Panc1 (cell line): ENCODE data around the gene AP1B1. TPM values are rescaled to one million over a fixed set of nuclear protein-coding genes. Genes with fewer than 3 reads are reported as not detected.

Source experiments
- ATAC-seq: fragments of 200-7000 bp; cut with Tn5 transposase; 2 replicates; pipeline ENCODE4 v1.9.1; 2020; ENCODE audit warnings: mild to moderate bottlenecking, moderate library complexity
- BruUV-seq: library from RNA; stranded (reverse); fragments of 400-500 nt; replicated peaks from 2 replicates; lab custom pipeline; 2021; lab: Mats Ljungman, UMichigan
- CTCF ChIA-PET: fragments of 300-600 bp; sonication (Branson Sonifier 250); formaldehyde crosslinking; loops from one replicate; lab custom pipeline; 2022; ENCODE audit warnings: antibody characterized with exemption; lab: Charles Lee
- POLR2A ChIA-PET: fragments of 300-600 bp; sonication (Branson Sonifier 250); formaldehyde crosslinking; loops from one replicate; lab custom pipeline; 2022; ENCODE audit warnings: antibody characterized with exemption; lab: Charles Lee
- DNase-seq: peaks from one replicate; pipeline ENCODE4 v3.0.0-alpha.2; 2010; ENCODE audit warnings: low read depth, low spot score
- H3K27ac ChIP-seq: 2 replicates; pipeline ENCODE4 v1.5.1; 2011; ENCODE audit warnings: mild to moderate bottlenecking, low read length, inconsistent platforms
- H3K27me3 ChIP-seq: fragments of 200-500 bp; sonication (Bioruptor generic); 2 replicates; pipeline ENCODE4 v1.6.0; 2014; ENCODE audit warnings: low read length, inconsistent platforms; ENCODE audit not compliant: control insufficient read depth, insufficient read depth
- H3K36me3 ChIP-seq: fragments of 200-500 bp; sonication (Bioruptor generic); 2 replicates; pipeline ENCODE4 v1.5.1; 2014; ENCODE audit warnings: inconsistent platforms, mild to moderate bottlenecking, low read length, moderate library complexity; ENCODE audit not compliant: control insufficient read depth, insufficient read depth
- H3K4me1 ChIP-seq: 2 replicates; pipeline ENCODE4 v1.5.1; 2011; ENCODE audit warnings: inconsistent platforms, mild to moderate bottlenecking, low read length, moderate library complexity; ENCODE audit not compliant: control insufficient read depth, insufficient read depth
- H3K4me3 ChIP-seq, 2 experiments: 2 replicates each; pipeline ENCODE4 v1.5.1; 2011 to 2012; ENCODE audit warnings: low read depth in 2 of 2, low read length in 2 of 2, mild to moderate bottlenecking in 2 of 2, inconsistent platforms in 1 of 2, moderate library complexity in 1 of 2
- H3K9me3 ChIP-seq: fragments of 200-500 bp; sonication (Bioruptor generic); 2 replicates; pipeline ENCODE4 v1.5.1; 2014; ENCODE audit warnings: low read depth, mild to moderate bottlenecking, inconsistent platforms, low read length, moderate library complexity; ENCODE audit not compliant: control insufficient read depth, insufficient read depth
- POLR2AphosphoS5 ChIP-seq: IDR thresholded peaks from 2 replicates; pipeline ENCODE4 v1.6.1; 2012; ENCODE audit warnings: mild to moderate bottlenecking, low read depth, low read length, moderate library complexity
- SIN3A ChIP-seq: IDR thresholded peaks from 2 replicates; pipeline ENCODE4 v1.6.1; 2012; ENCODE audit warnings: low read depth, mild to moderate bottlenecking, low read length, moderate library complexity, borderline replicate concordance; ENCODE audit not compliant: insufficient read depth
- TCF7L2 ChIP-seq: IDR thresholded peaks from 2 replicates; pipeline ENCODE4 v1.6.1; 2011; ENCODE audit warnings: mild to moderate bottlenecking, low read depth, low read length, inconsistent platforms
- in situ Hi-C: cut with HindIII; loops from 2 replicates; pipeline ENCODE4 v1.10.0; 2016; ENCODE audit warnings: low sequenced_read_pairs, low pct_unique_long_range_greater_than_20kb
- intact Hi-C: fragments of 100-400 bp; cut with micrococcal nuclease; formaldehyde crosslinking; loops from one replicate; pipeline ENCODE4 v1.10.0; 2022; ENCODE audit not compliant: unreplicated experiment
- total RNA-seq: library from RNA; stranded (reverse); gene quantifications from one replicate; pipeline ENCODE4 v1.2.1, GENCODE V29; 2021; ENCODE audit not compliant: unreplicated experiment
- TF ChIP-seq, protein P1 (sequence below): fragments of 450-650 bp; IDR thresholded peaks from 2 replicates; pipeline ENCODE4 v1.5.1; 2017; ENCODE audit warnings: mild to moderate bottlenecking
- TF ChIP-seq, protein P2 (sequence below), 2 experiments: IDR thresholded peaks; 2 replicates each; pipeline ENCODE4 v1.6.1; 2011 to 2012; ENCODE audit warnings: low read depth in 2 of 2, control low read depth in 1 of 2, low read length in 1 of 2, mild to moderate bottlenecking in 1 of 2, moderate library complexity in 1 of 2; ENCODE audit not compliant: insufficient read depth in 1 of 2

AP1B1 gene
- total RNA-seq, 1 experiment from 2014 or later = 48.6 TPM

DNA sequence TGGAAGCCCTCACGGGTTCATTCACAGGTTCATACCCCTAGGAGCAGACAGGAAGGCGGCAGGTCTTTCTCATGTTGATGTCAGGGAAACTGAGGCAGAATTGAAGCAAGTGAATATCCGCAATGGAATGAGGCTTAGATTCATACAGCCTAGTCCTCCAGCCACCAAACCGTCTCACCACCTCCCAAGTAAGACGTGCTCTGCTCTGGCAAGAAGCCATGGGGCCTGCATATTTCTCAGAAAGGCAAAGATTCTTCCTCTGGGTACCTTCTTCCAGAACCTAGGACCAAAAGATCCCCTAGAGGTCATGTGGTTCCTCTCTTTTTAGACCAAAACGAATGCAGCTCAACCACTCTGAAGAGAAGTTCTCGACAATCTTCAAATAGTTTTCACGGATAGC is 1.7 kb downstream of the AP1B1 start:
- H3K27me3 ChIP-seq = no peaks in the 10 kb centered on the region
- POLR2A ChIA-PET = no interaction called here
- DNase-seq (no peak), ATAC-seq (no peak)
- no peaks in the 10 kb centered on the region for H3K9me3 ChIP-seq
- CTCF ChIA-PET = no interaction called here
- peaks cover 12% of the 10 kb centered on the region for H3K4me1 ChIP-seq
- in situ Hi-C loops = no loop called here
- H3K36me3 ChIP-seq = no peaks in the 10 kb centered on the region; the same call in 1 of the 2 replicates
- H3K4me3 ChIP-seq = no peak overlapping the region
- no peak overlapping the region for H3K27ac ChIP-seq
- intact Hi-C loops = no loop called here
- TF ChIP-seq, protein P1, sequence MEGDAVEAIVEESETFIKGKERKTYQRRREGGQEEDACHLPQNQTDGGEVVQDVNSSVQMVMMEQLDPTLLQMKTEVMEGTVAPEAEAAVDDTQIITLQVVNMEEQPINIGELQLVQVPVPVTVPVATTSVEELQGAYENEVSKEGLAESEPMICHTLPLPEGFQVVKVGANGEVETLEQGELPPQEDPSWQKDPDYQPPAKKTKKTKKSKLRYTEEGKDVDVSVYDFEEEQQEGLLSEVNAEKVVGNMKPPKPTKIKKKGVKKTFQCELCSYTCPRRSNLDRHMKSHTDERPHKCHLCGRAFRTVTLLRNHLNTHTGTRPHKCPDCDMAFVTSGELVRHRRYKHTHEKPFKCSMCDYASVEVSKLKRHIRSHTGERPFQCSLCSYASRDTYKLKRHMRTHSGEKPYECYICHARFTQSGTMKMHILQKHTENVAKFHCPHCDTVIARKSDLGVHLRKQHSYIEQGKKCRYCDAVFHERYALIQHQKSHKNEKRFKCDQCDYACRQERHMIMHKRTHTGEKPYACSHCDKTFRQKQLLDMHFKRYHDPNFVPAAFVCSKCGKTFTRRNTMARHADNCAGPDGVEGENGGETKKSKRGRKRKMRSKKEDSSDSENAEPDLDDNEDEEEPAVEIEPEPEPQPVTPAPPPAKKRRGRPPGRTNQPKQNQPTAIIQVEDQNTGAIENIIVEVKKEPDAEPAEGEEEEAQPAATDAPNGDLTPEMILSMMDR = no peak
- TF ChIP-seq, protein P2, sequence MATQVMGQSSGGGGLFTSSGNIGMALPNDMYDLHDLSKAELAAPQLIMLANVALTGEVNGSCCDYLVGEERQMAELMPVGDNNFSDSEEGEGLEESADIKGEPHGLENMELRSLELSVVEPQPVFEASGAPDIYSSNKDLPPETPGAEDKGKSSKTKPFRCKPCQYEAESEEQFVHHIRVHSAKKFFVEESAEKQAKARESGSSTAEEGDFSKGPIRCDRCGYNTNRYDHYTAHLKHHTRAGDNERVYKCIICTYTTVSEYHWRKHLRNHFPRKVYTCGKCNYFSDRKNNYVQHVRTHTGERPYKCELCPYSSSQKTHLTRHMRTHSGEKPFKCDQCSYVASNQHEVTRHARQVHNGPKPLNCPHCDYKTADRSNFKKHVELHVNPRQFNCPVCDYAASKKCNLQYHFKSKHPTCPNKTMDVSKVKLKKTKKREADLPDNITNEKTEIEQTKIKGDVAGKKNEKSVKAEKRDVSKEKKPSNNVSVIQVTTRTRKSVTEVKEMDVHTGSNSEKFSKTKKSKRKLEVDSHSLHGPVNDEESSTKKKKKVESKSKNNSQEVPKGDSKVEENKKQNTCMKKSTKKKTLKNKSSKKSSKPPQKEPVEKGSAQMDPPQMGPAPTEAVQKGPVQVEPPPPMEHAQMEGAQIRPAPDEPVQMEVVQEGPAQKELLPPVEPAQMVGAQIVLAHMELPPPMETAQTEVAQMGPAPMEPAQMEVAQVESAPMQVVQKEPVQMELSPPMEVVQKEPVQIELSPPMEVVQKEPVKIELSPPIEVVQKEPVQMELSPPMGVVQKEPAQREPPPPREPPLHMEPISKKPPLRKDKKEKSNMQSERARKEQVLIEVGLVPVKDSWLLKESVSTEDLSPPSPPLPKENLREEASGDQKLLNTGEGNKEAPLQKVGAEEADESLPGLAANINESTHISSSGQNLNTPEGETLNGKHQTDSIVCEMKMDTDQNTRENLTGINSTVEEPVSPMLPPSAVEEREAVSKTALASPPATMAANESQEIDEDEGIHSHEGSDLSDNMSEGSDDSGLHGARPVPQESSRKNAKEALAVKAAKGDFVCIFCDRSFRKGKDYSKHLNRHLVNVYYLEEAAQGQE (IDR thresholded peaks at IDR 0.05; ENCODE audit: insufficient read depth in 1 of 2, low read depth in 2 of 2, low read length in 1 of 2) = no peak
- no peak for TF ChIP-seq SIN3A
- no TSS peak for BruUV-seq

DNA sequence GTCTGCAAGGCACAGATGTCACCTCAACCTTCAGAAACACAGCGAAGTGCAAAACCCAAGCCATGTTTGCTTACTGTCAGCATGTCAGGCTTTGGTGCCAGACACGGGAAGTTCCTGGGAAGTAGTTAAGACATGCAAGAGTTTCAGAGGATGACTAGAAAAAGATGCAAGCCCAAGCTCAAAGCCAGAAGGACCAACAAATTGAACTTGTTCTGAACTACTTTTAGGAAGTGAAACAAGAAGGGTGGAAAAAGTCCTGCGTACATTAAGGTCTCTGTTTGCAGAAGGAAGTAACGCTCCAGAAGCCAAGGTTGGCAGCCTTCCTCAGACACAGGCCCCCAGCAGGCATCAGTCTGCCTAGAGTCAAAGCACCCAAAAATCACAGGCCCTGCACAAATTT is 2.6 kb downstream of the AP1B1 start:
- CTCF ChIA-PET = no interaction called here

More for the DNA sequence above, 2.6 kb downstream of the AP1B1 start:
- Histone ChIP-seq H3K36me3 (no peaks in the 10 kb centered on the region; the same call in 1 of the 2 replicates), H3K4me1 (peaks cover 12% of the 10 kb centered on the region), H3K4me3 (no peak overlapping the region; a peak in 1 of 4 replicates), H3K9me3 (no peaks in the 10 kb centered on the region), H3K27ac (no peak overlapping the region), H3K27me3 (no peaks in the 10 kb centered on the region)
- POLR2A ChIA-PET = interaction anchor here (0.6 kb wide), 1 partner anchor 63 kb away, joined by 5 read pairs; no protein-coding TSS in a partner anchor
- ATAC-seq (no peak), DNase-seq (no peak)
- intact Hi-C loops (no loop called here), in situ Hi-C loops (no loop called here)
- TF ChIP-seq TCF7L2 (no peak), SIN3A (no peak), POLR2AphosphoS5 (no peak)
- TF ChIP-seq, protein P2 (IDR thresholded peaks at IDR 0.05; ENCODE audit: insufficient read depth in 1 of 2, low read depth in 2 of 2, low read length in 1 of 2) = no peak
- TF ChIP-seq, protein P1 = no peak
- BruUV-seq = no TSS peak
